NCI-H2107 treated with DMSO at 0.1 percent for 48 hours (cell line): ENCODE data around the gene CUL5.
"Not testable (repeated sequence)": the region's sequence is repeated elsewhere in the genome, so short reads cannot be mapped to it uniquely, and the experiment has no call there.

Experiments
- DNase-seq: peaks from one replicate; lab custom pipeline; 2025; ENCODE audit not compliant: unreplicated experiment; lab: John Stamatoyannopoulos, UW

The CUL5 gene

GRCh38 chr11:108019870-108020540 is 11.3 kb downstream of the CUL5 start:
- no peak for DNase-seq

GRCh38 chr11:108025387-108026080 is 16.8 kb downstream of the CUL5 start:
- no peak for DNase-seq

- DNase-seq, result no peak
Measured at GRCh38 chr11:108027057-108027456, 18.4 kb downstream of the CUL5 start.

GRCh38 chr11:108028822-108029441 is 20.2 kb downstream of the CUL5 start:
- DNase-seq, result not testable (repeated sequence)

- DNase-seq, result not testable (repeated sequence)
Measured at GRCh38 chr11:108031604-108032003, 22.9 kb downstream of the CUL5 start.

- no peak for DNase-seq
Measured at GRCh38 chr11:108032800-108033199, 24.1 kb downstream of the CUL5 start.

GRCh38 chr11:108034034-108034433 is 25.3 kb downstream of the CUL5 start:
- DNase-seq, result no peak

- DNase-seq, result no peak
Measured at GRCh38 chr11:108034952-108035351, 26.3 kb downstream of the CUL5 start.

GRCh38 chr11:108035690-108036089 is 27.0 kb downstream of the CUL5 start:
- DNase-seq, result no peak

- no peak for DNase-seq
Measured at GRCh38 chr11:108037211-108037610, 28.5 kb downstream of the CUL5 start.

- no peak for DNase-seq
Measured at GRCh38 chr11:108037636-108038035, 28.9 kb downstream of the CUL5 start.

GRCh38 chr11:108048269-108048668 is 39.6 kb downstream of the CUL5 start:
- DNase-seq, result no peak

GRCh38 chr11:108062336-108062735 is 53.6 kb downstream of the CUL5 start:
- no peak for DNase-seq

- DNase-seq, result no peak
Measured at GRCh38 chr11:108063410-108063809, 54.7 kb downstream of the CUL5 start.

- no peak for DNase-seq
Measured at GRCh38 chr11:108069947-108070346, 61.2 kb downstream of the CUL5 start.

- no peak for DNase-seq
Measured at GRCh38 chr11:108084811-108085210, 76.1 kb downstream of the CUL5 start.

- DNase-seq, result no peak
Measured at GRCh38 chr11:108085672-108086071, 77.0 kb downstream of the CUL5 start.

- no peak for DNase-seq
Measured at GRCh38 chr11:108092134-108092533, 83.4 kb downstream of the CUL5 start.

GRCh38 chr11:108093128-108093904 is 84.6 kb downstream of the CUL5 start:
- DNase-seq, result no peak

- no peak for DNase-seq
Measured at GRCh38 chr11:108097179-108097578, 88.5 kb downstream of the CUL5 start.

GRCh38 chr11:108101090-108101775 is 92.5 kb downstream of the CUL5 start:
- DNase-seq, result no peak
